Colonic mucosa (tissue), 4 donors: ENCODE data around the gene ZNF221. TPM values are rescaled to one million over a fixed set of nuclear protein-coding genes. Genes with fewer than 3 reads are reported as not detected.
"Not testable (repeated sequence)": the region's sequence is repeated elsewhere in the genome, so short reads cannot be mapped to it uniquely, and the experiment has no call there.

Source experiments
- DNase-seq: peaks from one replicate; pipeline ENCODE4 v3.0.0-alpha.2; 2020
- H3K27ac ChIP-seq: fragments of 200-600 bp; one replicate; pipeline ENCODE4 v1.8.0; 2021
- H3K27me3 ChIP-seq: fragments of 200-600 bp; one replicate; pipeline ENCODE4 v1.8.0; 2021
- H3K36me3 ChIP-seq: fragments of 200-600 bp; one replicate; pipeline ENCODE4 v1.8.0; 2021
- H3K4me1 ChIP-seq: fragments of 200-600 bp; one replicate; pipeline ENCODE4 v1.8.0; 2021; ENCODE audit warnings: mild to moderate bottlenecking
- H3K4me3 ChIP-seq: fragments of 200-600 bp; one replicate; pipeline ENCODE4 v1.8.0; 2021
- H3K9ac ChIP-seq, 2 donors: one replicate each; pipeline ENCODE4 v1.7.0; 2013; ENCODE audit warnings: control low read depth in 2 of 2, low read depth in 2 of 2, low read length in 2 of 2
- H3K9me3 ChIP-seq: fragments of 200-600 bp; one replicate; pipeline ENCODE4 v1.8.0; 2021
- CTCF ChIP-seq: fragments of 200-600 bp; IDR thresholded peaks from one replicate; pipeline ENCODE4 v1.8.0; 2022; ENCODE audit warnings: antibody characterized with exemption, mild to moderate bottlenecking
- intact Hi-C: fragments of 100-400 bp; cut with DNase I; formaldehyde crosslinking; loops from one replicate; pipeline ENCODE4 v1.14.1; 2022
- total RNA-seq, 2 donors: library from RNA; stranded (reverse); fragmentation: NEBNext Ultra II Directional in 1 of 2; extraction: Animal tissue kit (Norgen Biotek cat#: 25700) in 1 of 2; gene quantifications; one replicate each; pipeline ENCODE4 v1.2.1, GENCODE V29; 2021
- donor health status: healthy.
- donor health status: DM: no; HTN: no; CAD: no.
- donor health status: DM: no; HTN: no; CAD: no.

ZNF221 gene
- total RNA-seq, 2 donors from 2014 or later = 2.0 to 2.1 TPM

DNA sequence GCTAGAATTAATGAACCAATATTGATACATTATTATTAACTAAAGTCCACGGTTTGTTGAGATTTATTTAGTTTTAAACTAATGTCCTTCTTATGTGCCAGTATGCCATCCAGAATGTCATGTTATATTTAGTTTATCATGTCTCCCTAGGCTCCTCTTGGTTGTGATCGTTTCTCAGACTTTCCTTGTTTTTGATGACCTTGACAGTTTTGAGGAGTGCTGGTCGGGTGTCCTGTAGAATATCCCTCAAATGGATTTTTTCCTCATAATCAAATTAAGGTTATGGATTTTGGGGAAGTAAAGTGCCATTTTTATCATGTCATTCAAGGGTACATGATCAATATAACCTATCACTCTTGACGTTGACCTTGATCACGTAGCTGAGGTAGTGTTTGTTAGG is 9.8 kb upstream of the ZNF221 start:
- Histone ChIP-seq H3K9ac (no peak overlapping the region), H3K36me3 (no peaks in the 10 kb centered on the region), H3K9me3 (no peaks in the 10 kb centered on the region), H3K27ac (no peak overlapping the region), H3K4me1 (no peaks in the 10 kb centered on the region), H3K4me3 (no peak overlapping the region), H3K27me3 (no peaks in the 10 kb centered on the region)
- intact Hi-C loops = no loop called here
- no peak for TF ChIP-seq CTCF
- DNase-seq = no peak

GRCh38 chr19:43947412-43947811 is 3.6 kb upstream of the ZNF221 start:
- H3K27ac ChIP-seq, intact Hi-C loops, H3K4me1 ChIP-seq, H3K9me3 ChIP-seq, H3K36me3 ChIP-seq, H3K4me3 ChIP-seq, H3K27me3 ChIP-seq, DNase-seq, H3K9ac ChIP-seq: not testable (repeated sequence)

GRCh38 chr19:43949803-43950202 is 1.2 kb upstream of the ZNF221 start:
- H3K9me3 ChIP-seq, H3K36me3 ChIP-seq, H3K9ac ChIP-seq, H3K27me3 ChIP-seq, H3K4me3 ChIP-seq, intact Hi-C loops, DNase-seq, H3K27ac ChIP-seq, H3K4me1 ChIP-seq: not testable (repeated sequence)

DNA sequence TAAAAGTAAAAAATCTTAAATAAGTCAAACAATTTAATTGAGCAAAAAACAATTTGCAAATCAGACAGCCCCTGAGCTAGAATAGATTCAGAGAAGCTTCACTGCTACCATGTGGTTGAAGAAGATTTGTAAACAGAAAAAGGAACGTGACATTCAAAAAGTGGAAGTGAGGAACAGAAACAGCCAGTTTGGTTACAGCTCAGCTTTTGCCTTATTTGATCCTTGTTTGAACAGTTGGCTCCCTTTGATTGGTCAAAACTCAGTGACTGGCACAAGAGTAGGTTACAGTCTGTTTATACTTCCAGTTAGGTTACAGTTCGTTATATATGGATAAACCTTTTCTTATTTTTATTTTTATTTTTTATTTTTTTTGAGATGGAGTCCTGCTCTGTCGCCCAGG is 5.8 kb downstream of the ZNF221 start:
- Histone ChIP-seq H3K4me3 (no peak overlapping the region), H3K9ac (no peak overlapping the region), H3K36me3 (no peaks in the 10 kb centered on the region), H3K4me1 (no peaks in the 10 kb centered on the region), H3K27me3 (no peaks in the 10 kb centered on the region), H3K27ac (no peak overlapping the region), H3K9me3 (no peaks in the 10 kb centered on the region)
- no peak for DNase-seq
- intact Hi-C loops = no loop called here
- no peak for TF ChIP-seq CTCF

GRCh38 chr19:43957891-43958290 is 6.9 kb downstream of the ZNF221 start:
- Histone ChIP-seq H3K27me3 (no peaks in the 10 kb centered on the region), H3K9ac (no peak overlapping the region), H3K36me3 (no peaks in the 10 kb centered on the region), H3K27ac (no peak overlapping the region), H3K4me3 (no peak overlapping the region), H3K9me3 (no peaks in the 10 kb centered on the region), H3K4me1 (no peaks in the 10 kb centered on the region)
- DNase-seq = no peak
- intact Hi-C loops = no loop called here
- TF ChIP-seq CTCF = no peak

DNA sequence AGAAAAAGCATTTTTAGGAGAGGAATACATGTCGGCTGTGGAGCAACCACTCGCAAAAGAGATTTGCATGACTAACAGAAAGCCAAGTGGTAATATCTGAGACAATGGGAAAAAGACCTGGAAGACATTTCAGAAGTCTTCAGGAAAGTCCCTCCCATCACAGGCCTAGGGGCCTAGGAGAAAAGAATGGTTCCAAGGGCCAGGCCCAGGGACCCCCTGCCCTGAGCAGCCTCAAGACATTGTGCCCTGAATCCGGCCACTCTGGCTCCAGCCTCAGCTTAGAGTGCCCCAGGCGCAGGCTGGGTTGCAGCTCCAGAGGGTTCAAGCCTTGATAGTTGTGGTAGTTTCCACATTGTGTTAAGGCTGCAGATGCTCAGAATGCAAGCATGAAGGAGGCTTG is 9.4 kb downstream of the ZNF221 start:
- no peak for TF ChIP-seq CTCF
- no peaks in the 10 kb centered on the region for H3K27me3 ChIP-seq
- no peak overlapping the region for H3K27ac ChIP-seq
- H3K9ac ChIP-seq = no peak overlapping the region
- H3K4me3 ChIP-seq = no peak overlapping the region
- no peaks in the 10 kb centered on the region for H3K9me3 ChIP-seq
- H3K36me3 ChIP-seq = no peaks in the 10 kb centered on the region
- intact Hi-C loops = no loop called here
- H3K4me1 ChIP-seq = no peaks in the 10 kb centered on the region
- no peak for DNase-seq
